HG03159 (cell line): Measurements from ENCODE around the gene KHNYN.
"Not testable (repeated sequence)": the region's sequence is repeated elsewhere in the genome, so short reads cannot be mapped to it uniquely, and the experiment has no call there.

Experiments used
- ATAC-seq: cut with Tn5 transposase; IDR thresholded peaks from one replicate; pipeline ENCODE4 v1.9.1; 2021; ENCODE audit warnings: mild to moderate bottlenecking, moderate library complexity; ENCODE audit not compliant: unreplicated experiment

Gene KHNYN

GRCh38 chr14:24437020-24437735 lies 7.4 kb downstream of the KHNYN start:
- no peak for ATAC-seq

- ATAC-seq, result no peak
Observed at GRCh38 chr14:24437736-24438067, 7.9 kb downstream of the KHNYN start.

- ATAC-seq, result no peak
Observed at GRCh38 chr14:24438223-24439097, 8.7 kb downstream of the KHNYN start.

- no peak for ATAC-seq
Observed at GRCh38 chr14:24439257-24439656, 9.5 kb downstream of the KHNYN start.

GRCh38 chr14:24439830-24440605 lies 10.3 kb downstream of the KHNYN start:
- no peak for ATAC-seq

GRCh38 chr14:24440606-24441399 lies 11.0 kb downstream of the KHNYN start:
- no peak for ATAC-seq

GRCh38 chr14:24441485-24441884 lies 11.7 kb downstream of the KHNYN start:
- no peak for ATAC-seq

- no peak for ATAC-seq
Observed at GRCh38 chr14:24441904-24442239, 12.1 kb downstream of the KHNYN start.

GRCh38 chr14:24442240-24443052 lies 12.7 kb downstream of the KHNYN start, which contains the start of gene SDR39U1:
TSS of gene SDR39U1 (minus strand) at chr14:24442776. CDS start at chr14:24442769, 7 bp downstream.
- peak; percentile 92 for ATAC-seq

- ATAC-seq, result no peak
Observed at GRCh38 chr14:24443053-24443665, 13.4 kb downstream of the KHNYN start.

GRCh38 chr14:24450828-24451227 lies 21.1 kb downstream of the KHNYN start:
- ATAC-seq, result not testable (repeated sequence)

- no peak for ATAC-seq
Observed at GRCh38 chr14:24456980-24457379, 27.2 kb downstream of the KHNYN start.

GRCh38 chr14:24458736-24459135 lies 29.0 kb downstream of the KHNYN start:
- no peak for ATAC-seq

GRCh38 chr14:24459331-24459730 lies 29.6 kb downstream of the KHNYN start:
- ATAC-seq, result no peak

- ATAC-seq, result no peak
Observed at GRCh38 chr14:24461336-24461735, 31.6 kb downstream of the KHNYN start.

GRCh38 chr14:24463017-24463883 lies 33.5 kb downstream of the KHNYN start:
- ATAC-seq, result no peak

- no peak for ATAC-seq
Observed at GRCh38 chr14:24463884-24464785, 34.4 kb downstream of the KHNYN start.
